PC-3 (cell line): ENCODE measurements around the gene CAMKK2.

Experiments used
- CTCF ChIP-seq: fragments of 300-600 bp; sonication (generic); conservative IDR thresholded peaks from 2 replicates; pipeline ENCODE4 v1.5.1; 2017; ENCODE audit warnings: antibody characterized with exemption, low read depth, mild to moderate bottlenecking, low read length
- EZH2phosphoT487 ChIP-seq: fragments of 300-600 bp; sonication (generic); IDR thresholded peaks from 2 replicates; pipeline ENCODE4 v1.6.1; 2018; ENCODE audit warnings: mild to moderate bottlenecking, antibody characterized with exemption, low read length, borderline replicate concordance

DNA sequence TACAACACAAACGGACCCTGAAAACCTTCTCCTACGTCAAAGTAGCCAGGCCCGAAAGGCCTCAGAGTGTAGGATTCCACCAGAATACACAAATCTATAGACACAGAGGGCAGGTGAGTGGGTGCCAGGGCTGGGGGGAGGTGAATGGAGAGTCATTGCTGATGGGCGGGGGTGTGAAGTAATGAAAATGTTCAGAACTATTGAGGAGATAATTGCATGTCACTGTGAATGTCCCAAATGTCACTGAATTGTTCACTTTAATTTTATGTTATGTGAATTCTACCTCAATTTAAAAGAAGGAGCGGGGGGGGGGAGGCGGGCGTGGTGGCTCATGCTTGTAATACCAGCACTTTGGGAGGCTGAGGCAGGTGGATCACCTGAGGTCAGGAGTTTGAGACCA, 50.6 kb downstream of the CAMKK2 start:
- no peak for TF ChIP-seq CTCF
- no peak for TF ChIP-seq EZH2phosphoT487
